ENCODE measurements around the gene NR6A1. TPM values are rescaled to one million over a fixed set of nuclear protein-coding genes. Genes with fewer than 3 reads are reported as not detected.

NR6A1 gene
- total RNA-seq, 2 experiments from 2014 or later: 0.74 to 1.1 TPM

GRCh38 chr9:124767821-124768220 lies 3.3 kb downstream of the NR6A1 start:
- ATAC-seq: no peak
- H3K36me3 Mint-ChIP-seq (ENCODE audit: low read depth): no peaks in the 10 kb centered on the region

GRCh38 chr9:124766815-124767554 lies 4.1 kb downstream of the NR6A1 start:
- Mint-ChIP-seq H3K27me3 (peaks cover 56% of the 10 kb centered on the region), H3K9me3 (no peaks in the 10 kb centered on the region), H3K4me3 (no peak overlapping the region), H3K36me3 (ENCODE audit: low read depth) (no peaks in the 10 kb centered on the region), H3K27ac (no peak overlapping the region), H3K4me1 (ENCODE audit: low read depth) (peaks cover 14% of the 10 kb centered on the region)
- intact Hi-C loops (cut with micrococcal nuclease): no loop called here
- DNase-seq: no peak
- ChIA-PET CTCF (interaction anchor here (0.7 to 4.1 kb wide), 11 partner anchors 8 to 607 kb away, joined by 3 to 30 read pairs (median 3); partner anchors contain the start of gene WDR38), POLR2A (no interaction called here)
- ATAC-seq: no peak
- peak; percentile 25 for TF ChIP-seq CTCF (IDR thresholded peaks at IDR 0.05)

More at GRCh38 chr9:124767821-124768220, 3.3 kb downstream of the NR6A1 start:
- intact Hi-C loops (cut with micrococcal nuclease): no loop called here
- CTCF ChIA-PET: interaction anchor here (0.8 to 13.8 kb wide), 3 partner anchors 55 to 87 kb away, joined by 4 to 431 read pairs (median 5); partner anchors contain the start of gene WDR38
- TF ChIP-seq CTCF (IDR thresholded peaks at IDR 0.05): no peak
- peaks cover 55% of the 10 kb centered on the region for H3K27me3 Mint-ChIP-seq
- POLR2A ChIA-PET: interaction anchor here (8.8 kb wide), 1 partner anchor 89 kb away, joined by 120 read pairs; the partner anchor contains the start of genes ARPC5L, RPL35 and WDR38
- H3K4me1 Mint-ChIP-seq (ENCODE audit: low read depth): peaks cover 19% of the 10 kb centered on the region
- H3K4me3 Mint-ChIP-seq: no peak overlapping the region
- no peaks in the 10 kb centered on the region for H3K9me3 Mint-ChIP-seq
- DNase-seq: no peak
- no peak overlapping the region for H3K27ac Mint-ChIP-seq

GRCh38 chr9:124766326-124766725 lies 4.8 kb downstream of the NR6A1 start:
- Mint-ChIP-seq H3K4me3 (no peak overlapping the region), H3K27ac (no peak overlapping the region), H3K27me3 (peaks cover 60% of the 10 kb centered on the region), H3K4me1 (ENCODE audit: low read depth) (peaks cover 11% of the 10 kb centered on the region), H3K36me3 (ENCODE audit: low read depth) (no peaks in the 10 kb centered on the region), H3K9me3 (no peaks in the 10 kb centered on the region)
- TF ChIP-seq CTCF (IDR thresholded peaks at IDR 0.05): no peak
- ATAC-seq (no peak), DNase-seq (no peak)
- ChIA-PET CTCF (interaction anchor here (0.6 to 4.1 kb wide), 9 partner anchors 9 to 608 kb away, joined by 3 to 30 read pairs (median 3); partner anchors contain the start of gene WDR38), POLR2A (no interaction called here)
- intact Hi-C loops (cut with micrococcal nuclease): no loop called here

GRCh38 chr9:124765439-124765835 lies 5.7 kb downstream of the NR6A1 start:
- DNase-seq: no peak
- peaks cover 11% of the 10 kb centered on the region for H3K4me1 Mint-ChIP-seq (ENCODE audit: low read depth)
- no peak for TF ChIP-seq CTCF (IDR thresholded peaks at IDR 0.05)
- no peak overlapping the region for H3K4me3 Mint-ChIP-seq
- no peak overlapping the region for H3K27ac Mint-ChIP-seq
- ChIA-PET CTCF (interaction anchor here (0.9 to 4.1 kb wide), 8 partner anchors 9 to 148 kb away, joined by 3 to 30 read pairs (median 4); partner anchors contain the start of genes OLFML2A and WDR38), POLR2A (no interaction called here)
- no peak for ATAC-seq
- intact Hi-C loops (cut with micrococcal nuclease): no loop called here
- H3K36me3 Mint-ChIP-seq (ENCODE audit: low read depth): no peaks in the 10 kb centered on the region
- H3K27me3 Mint-ChIP-seq: peaks cover 68% of the 10 kb centered on the region
- no peaks in the 10 kb centered on the region for H3K9me3 Mint-ChIP-seq
